Left hindlimb (tissue), 1 donor: Measurements from ENCODE around the gene CNPY1.
"Not testable (repeated sequence)": the region's sequence is repeated elsewhere in the genome, so short reads cannot be mapped to it uniquely, and the experiment has no call there.

ENCODE experiments used
- DNase-seq: peaks from one replicate; pipeline ENCODE4 v3.0.0-alpha.2; 2018

The CNPY1 gene

GRCh38 chr7:155530601-155531000, 15.8 kb downstream of the CNPY1 start:
- DNase-seq: no peak

GRCh38 chr7:155529845-155530244, 16.5 kb downstream of the CNPY1 start:
- no peak for DNase-seq

- DNase-seq: no peak
These were observed 17.0 kb downstream of the CNPY1 start for GRCh38 chr7:155529346-155529745.

- no peak for DNase-seq
These were observed 18.7 kb downstream of the CNPY1 start for GRCh38 chr7:155527664-155528063.

- no peak for DNase-seq
These were observed 20.1 kb downstream of the CNPY1 start for GRCh38 chr7:155526225-155526624.

GRCh38 chr7:155524018-155524556, 22.3 kb downstream of the CNPY1 start:
- DNase-seq: no peak

- no peak for DNase-seq
These were observed 23.1 kb downstream of the CNPY1 start for GRCh38 chr7:155523168-155523675.

- no peak for DNase-seq
These were observed 24.5 kb downstream of the CNPY1 start for GRCh38 chr7:155521743-155522398.

- no peak for DNase-seq
These were observed 25.2 kb downstream of the CNPY1 start for GRCh38 chr7:155521007-155521742.

GRCh38 chr7:155520114-155520513, 26.2 kb downstream of the CNPY1 start:
- no peak for DNase-seq

GRCh38 chr7:155519358-155519757, 27.0 kb downstream of the CNPY1 start:
- not testable (repeated sequence) for DNase-seq

GRCh38 chr7:155518633-155519032, 27.7 kb downstream of the CNPY1 start:
- no peak for DNase-seq

- no peak for DNase-seq
These were observed 28.4 kb downstream of the CNPY1 start for GRCh38 chr7:155517969-155518368.

- no peak for DNase-seq
These were observed 28.9 kb downstream of the CNPY1 start for GRCh38 chr7:155517452-155517851.

GRCh38 chr7:155516466-155516865, 29.9 kb downstream of the CNPY1 start:
- no peak for DNase-seq

GRCh38 chr7:155515318-155515717, 31.0 kb downstream of the CNPY1 start:
- DNase-seq: no peak

- DNase-seq: no peak
These were observed 32.1 kb downstream of the CNPY1 start for GRCh38 chr7:155514296-155514695.

GRCh38 chr7:155513543-155514285, 32.6 kb downstream of the CNPY1 start:
- no peak for DNase-seq

- no peak for DNase-seq
These were observed 34.0 kb downstream of the CNPY1 start for GRCh38 chr7:155512246-155512887.

GRCh38 chr7:155511702-155511996, 34.7 kb downstream of the CNPY1 start:
- no peak for DNase-seq

- DNase-seq: no peak
These were observed 35.2 kb downstream of the CNPY1 start for GRCh38 chr7:155510975-155511701.
